GM18907 (cell line): ENCODE results near the gene OGFOD3.
"Not testable (repeated sequence)": the region's sequence is repeated elsewhere in the genome, so short reads cannot be mapped to it uniquely, and the experiment has no call there.

ENCODE experiments used
- ATAC-seq: cut with Tn5 transposase; IDR thresholded peaks from one replicate; pipeline ENCODE4 v1.9.1; 2021; ENCODE audit warnings: mild to moderate bottlenecking, moderate library complexity; ENCODE audit not compliant: unreplicated experiment

OGFOD3 gene

DNA sequence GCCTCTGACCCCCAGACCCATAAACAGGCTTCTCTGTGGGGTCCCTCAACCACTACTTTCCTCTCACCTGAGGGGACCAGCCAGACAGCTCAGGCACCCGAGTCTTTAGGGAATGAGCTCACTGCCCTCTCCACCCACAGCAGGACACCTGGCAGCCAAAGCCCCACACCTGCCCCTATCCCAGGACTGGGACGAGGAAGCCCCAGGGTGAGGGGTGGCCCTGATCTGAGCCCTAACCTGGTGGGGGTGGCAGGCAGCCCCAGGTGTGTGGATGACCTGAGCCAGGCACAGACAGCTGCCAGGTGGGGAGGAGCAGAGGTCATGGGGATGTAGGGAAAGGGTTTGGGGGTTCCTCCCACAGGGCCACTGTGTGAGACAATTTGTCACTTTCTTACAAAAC is 61.0 kb downstream of the OGFOD3 start:
- no peak for ATAC-seq

DNA sequence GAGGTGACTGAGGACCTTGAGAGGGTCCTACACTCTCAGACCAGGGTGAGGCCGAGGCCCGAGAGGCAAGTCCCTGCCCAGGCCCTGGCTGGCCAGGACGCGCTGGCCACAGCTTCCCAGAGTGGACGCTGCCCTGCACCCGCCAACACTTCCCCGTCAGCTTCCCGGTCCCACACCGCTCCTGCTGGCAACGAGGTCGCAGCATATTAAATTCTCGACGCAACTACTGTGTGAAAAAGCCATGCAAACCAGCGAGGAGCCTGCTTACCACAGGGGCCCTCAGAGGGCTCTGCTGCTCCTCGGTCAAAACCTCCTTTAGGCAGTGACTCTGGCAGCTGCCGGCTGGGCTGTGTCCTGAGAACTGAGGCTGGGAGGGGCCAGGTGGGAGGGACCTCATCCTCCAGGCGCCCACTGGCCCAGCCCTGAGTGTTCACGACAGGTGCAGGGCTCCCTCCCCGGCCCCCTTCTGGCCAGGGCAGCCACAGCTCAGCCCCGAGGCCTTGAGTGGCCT is 61.5 kb downstream of the OGFOD3 start:
- ATAC-seq = no peak

DNA sequence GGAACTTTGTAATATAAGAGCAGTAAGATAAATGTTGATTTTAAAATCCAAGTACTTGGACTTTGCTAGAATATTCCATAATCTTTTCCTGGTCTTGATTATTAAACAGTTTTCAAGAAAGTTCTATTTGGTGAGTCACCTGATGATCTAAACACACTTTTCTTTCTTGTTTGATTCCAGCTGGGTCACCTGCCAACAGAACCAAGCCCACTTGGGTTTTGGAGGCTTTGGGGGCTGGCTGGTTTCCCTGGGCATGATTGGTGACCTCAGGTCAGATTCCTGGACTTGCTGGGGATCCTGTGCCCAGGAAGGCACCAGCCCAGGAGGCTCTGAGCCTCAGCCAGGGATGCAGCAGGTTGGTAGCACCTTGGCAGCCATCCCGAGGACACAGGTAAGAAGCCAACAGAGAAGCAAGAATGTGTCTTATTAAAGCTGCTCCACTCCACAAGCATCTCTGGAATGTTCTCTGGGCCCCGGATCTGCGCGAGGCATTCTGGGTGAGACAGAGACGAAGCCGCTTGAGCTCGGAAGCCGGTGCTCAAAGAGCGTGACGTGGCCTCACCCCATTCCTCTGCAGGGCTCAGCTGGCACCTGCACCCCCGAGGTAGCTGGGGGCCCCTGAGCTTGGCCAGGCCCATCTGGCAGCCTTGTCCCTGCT is 62.5 kb downstream of the OGFOD3 start:
- no peak for ATAC-seq

DNA sequence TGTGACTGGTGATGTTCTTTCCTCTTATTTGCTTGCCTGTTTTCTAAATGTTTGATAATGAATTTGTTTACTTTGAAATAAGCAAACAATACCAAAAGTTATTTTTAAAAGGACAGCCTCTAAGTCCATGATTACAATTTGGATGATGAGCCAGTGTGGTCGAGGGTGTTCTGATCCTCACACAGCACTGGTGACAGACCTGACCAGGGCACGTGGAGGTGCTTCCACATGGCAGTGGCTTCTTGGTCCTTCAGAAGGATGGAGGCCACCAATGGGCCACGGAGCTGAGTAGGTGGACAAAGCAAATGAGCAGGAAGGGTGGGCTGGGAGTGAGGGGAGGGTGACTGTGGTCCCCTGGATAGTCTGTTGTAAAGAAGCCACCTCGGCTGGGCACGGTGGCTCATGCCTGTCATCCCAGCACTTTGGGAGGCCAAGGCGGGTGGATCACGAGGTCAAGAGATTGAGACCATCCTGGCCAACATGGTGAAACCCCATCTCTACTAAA is 63.5 kb downstream of the OGFOD3 start:
- no peak for ATAC-seq

DNA sequence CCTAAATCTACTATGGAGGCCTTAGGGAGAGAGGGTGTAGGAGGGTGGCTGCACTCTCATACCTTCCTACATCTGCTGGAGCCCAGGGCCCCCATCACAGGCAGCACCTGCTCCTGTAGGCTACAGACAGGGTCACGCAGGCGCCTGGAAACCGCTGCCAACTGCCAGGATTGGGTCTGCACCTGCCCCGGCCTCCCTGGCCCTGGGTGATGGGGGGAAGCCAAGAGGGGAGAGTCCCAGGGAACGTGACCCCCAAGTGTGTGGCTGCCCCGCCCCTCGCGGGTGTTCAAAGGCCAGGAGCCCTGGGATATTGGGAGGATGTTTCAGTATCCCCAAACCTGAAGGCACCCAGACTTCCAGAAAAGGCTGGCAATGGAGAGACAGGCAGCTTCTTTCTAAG is 64.9 kb downstream of the OGFOD3 start:
- no peak for ATAC-seq

DNA sequence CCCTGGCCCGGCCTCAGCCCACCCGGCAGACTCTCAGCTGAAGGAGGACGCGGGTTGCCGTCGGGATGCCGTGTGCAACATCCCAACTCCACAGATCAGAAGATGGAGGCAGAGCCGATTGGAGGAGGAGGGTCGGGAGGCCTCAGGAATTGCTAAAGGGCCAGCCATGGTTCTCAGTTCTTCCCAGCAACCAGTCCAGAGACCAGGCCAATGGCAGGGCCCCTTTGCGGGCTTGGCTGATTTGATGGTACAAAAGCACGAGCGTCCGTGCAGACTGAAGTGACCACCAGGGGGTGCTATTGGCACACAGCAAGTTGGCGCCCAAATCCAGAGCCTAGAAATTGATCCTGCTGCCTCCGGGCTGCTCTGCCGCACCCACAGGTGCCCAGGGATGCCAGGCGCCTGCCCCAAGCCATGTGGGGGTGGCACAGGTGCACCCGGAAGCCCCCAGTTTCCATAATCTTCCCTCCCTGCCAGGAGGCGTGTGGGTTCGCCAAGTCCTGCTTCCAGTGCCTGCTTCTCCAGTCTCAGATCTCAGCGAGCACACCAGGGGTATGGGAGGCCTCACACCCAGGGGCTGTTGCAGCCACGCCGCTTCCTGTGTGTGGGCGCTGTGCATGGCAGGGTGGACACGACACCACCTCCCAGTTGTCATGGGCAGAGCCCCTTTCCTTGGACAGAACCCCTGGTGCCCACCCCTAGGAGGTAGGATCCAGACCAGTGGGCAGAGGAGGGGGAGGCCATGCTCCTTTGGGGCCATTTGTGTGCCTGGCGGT is 66.5 kb downstream of the OGFOD3 start:
- ATAC-seq = peak; percentile 49

DNA sequence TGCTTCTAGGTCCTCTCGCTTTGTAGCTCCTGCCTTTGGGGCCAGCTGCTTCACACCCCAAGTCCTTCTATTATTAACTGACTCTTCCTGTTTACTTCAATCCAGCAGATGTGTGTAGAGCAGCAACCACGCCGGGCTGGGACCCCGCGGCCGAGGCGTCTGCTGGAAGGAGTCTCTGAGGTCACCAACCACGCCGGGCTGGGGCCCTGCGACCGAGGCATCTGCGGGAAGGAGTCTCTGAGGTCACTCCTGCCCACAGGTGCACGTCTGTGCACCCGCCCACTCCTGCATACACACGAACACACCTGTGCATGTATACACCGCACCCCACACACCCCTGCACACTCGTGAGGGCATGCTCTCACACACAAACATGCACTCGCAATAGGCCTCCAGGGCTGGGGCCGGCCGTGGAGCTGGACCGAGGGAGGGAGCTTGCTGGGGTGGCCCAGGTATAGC is 67.1 kb downstream of the OGFOD3 start:
- peak; percentile 65 for ATAC-seq

DNA sequence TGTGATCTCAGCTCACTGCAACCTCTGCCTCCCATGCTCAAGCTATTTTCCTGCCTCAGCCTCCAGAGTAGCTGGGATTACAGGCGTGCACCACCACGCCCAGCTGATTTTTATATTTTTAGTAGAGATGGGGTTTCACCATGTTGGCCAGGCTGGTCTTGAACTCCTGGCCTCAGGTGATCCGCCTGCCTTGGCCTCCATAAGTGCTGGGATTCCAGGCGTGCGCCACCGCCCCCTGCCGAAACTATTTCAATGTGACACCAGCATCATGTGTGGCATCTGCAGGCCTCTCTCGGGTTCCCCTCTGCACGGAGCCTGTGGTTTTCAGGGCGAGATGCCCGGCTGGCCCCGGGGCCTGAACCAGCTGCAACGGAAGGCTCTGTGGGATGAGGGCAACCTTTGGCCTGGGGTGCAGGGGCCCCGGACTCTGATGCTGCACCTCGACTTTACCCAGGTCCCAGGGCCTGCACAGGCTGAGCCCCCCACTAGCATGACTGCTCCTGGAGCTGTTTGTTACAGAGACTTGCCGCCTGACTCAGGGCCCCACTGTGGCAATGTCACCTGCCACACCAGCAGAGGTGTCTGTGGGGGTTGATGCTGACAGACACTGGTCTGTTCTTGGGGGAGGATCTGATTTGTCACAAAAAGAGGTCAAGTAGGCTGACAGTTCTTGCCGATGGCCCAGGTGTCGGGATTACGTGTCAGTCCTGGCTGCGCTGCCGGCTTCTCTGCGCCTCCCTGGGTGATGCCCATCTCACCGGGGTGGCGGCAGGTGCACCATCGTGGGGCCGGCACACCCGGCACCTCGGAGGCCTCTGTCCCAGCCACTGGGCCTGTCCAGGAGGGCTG is 68.0 kb downstream of the OGFOD3 start:
- ATAC-seq = no peak

DNA sequence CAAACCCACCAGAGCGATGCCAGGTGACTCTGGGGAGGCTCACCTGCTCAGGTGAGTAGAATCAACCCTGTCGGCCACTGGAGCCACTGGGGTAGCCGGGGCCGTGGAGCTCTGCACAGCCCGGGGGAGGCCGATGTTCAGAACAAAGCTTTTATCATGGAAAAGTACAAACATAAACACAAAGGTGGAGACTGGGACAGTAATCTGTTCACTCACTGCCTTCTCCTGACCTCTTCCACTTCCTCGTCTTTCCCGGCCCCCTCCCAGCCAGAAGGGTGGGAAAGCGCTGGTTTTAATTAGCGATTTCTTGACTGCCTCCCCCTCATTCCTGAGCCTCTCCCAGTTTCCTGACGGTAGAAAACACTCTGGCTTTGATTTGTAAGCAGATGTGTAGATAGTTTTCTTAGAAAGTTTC is 69.1 kb downstream of the OGFOD3 start:
- ATAC-seq = no peak

DNA sequence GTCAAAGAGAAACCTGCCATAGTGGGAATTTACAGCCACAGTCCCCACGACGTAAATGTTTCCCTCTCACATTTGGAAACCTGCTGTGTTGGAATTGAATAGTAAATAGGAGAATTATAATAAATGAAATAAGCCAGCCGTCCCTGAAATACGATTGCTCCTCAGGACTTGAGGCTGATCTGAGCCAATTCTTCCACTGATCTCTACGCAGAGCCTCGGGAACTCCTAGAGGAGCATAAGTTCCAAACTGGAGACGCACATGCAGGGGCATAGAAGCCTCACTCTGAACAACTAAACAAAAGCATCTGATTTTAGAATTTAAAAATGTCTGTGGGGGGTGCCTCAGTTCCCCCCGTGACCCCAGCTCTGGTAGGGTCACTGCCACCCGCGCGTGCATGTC is 69.5 kb downstream of the OGFOD3 start:
- no peak for ATAC-seq

DNA sequence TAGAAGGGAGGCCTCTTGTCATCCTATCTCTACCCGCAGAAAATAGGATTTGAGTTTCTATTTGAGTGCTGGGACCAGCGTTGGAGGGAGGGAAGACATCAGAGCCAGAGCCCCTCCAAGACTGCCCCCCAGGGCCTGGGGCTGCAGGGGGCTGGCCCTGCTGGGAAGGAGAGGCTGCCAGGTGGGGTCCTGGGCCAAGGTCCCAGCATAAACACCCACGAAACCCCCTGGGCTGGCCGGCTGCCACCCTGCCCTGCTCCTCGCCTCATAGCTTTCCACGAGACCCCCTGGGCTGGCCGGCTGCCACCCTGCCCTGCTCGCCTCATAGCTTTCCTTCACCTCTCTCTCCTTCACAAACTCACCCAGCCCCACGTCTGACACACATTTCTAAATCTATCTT is 70.0 kb downstream of the OGFOD3 start:
- no peak for ATAC-seq

DNA sequence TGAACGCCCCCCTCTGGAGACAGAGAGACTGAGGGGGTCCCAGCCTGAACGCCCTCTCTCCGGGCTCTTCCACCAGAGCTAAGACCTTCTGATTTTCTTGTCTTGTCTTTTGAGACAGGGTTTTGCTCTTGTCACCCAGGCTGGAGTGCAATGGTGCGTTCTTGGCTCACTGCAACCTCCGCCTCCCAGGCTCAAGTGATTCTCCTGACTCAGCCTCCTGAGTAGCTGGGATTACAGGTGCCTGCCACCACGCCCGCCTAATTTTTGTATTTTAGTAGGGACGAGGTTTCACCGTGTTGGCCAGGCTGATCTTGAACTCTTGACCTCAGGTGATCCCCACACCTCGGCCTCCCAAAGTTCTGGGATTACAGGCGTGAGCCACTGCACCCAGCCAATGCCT is 70.4 kb downstream of the OGFOD3 start:
- not testable (repeated sequence) for ATAC-seq

DNA sequence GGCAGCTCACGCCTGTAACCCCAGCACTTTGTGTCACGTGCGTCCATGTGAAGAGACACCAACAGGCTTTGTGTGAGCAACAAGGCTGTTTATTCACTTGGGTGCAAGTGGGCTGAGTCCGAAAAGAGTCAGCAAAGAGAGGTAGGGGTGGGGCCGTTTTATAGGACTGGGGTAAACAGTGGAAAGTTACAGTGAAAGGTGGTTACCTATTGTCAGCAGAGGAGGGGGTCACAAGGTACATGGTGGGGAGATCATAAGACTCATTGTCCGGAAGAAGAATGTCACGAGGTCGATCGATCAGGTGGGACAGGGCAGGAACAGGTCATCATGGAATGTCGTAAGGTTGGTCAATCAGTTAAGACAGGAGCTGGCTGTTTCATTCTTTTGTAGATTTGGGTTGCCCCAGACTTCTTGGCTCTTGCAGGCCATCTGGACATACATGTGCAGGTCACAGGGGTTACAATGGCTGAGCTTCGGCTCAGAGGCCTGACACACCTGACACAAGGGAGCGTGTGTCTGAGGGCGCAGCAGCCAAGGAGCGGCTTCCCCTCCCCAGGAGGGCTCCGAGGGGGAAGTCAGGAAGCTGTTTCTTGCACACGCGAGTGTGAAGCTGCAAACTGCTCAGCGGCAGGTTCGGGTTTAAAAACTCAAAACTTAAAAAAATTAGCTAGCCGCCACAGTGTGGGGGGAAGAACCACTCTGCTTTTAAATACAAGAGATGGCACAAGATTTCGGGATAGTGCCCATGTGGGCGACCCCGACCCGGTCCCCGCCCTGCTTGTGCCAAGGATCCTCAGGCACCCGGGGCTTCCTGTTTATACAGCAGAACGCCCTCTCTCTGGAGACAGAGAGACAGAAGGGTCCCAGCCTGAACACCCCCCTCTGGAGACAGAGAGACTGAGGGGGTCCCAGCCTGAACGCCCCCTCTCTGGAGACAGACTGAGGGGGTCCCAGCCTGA is 71.8 kb downstream of the OGFOD3 start:
- ATAC-seq = no peak

DNA sequence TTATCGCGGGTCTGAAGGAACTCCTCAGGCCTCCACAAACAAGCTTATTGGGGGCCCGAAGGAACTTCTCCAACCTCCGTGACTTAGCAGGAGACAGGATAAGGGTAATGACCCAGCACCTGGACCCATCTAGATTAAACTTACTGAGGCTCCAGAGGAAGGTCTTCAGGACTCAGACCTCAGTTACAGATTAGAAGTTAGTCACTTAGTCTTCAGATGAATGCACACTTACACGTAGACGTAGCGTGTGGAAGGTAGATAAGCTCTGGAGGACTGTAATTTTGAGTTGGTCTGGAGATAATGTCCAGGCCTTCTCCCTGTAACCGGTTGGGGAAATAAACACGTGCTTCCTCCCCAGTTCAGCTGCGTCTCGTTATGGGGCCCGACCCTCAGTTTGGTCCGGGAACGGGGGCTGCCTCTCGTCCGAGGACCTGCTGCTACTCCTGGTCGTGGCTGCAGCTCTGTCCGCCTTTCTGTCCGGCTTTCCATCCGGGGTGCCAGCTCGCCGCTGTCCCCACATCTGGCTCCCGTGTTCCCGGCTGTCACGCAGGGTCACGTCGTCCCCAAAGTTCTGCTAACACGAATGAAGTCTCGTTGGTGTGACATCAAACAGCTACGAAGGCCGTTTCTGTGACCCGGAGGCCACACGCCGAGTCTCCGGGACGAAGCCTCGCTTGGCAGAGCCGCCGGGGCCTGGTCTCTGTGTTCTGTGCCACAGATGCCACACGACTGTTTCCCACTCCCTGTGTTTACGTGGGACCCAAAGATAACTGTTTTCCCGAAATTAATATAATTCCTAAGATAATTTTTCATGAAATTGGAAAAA is 73.0 kb downstream of the OGFOD3 start:
- no peak for ATAC-seq

DNA sequence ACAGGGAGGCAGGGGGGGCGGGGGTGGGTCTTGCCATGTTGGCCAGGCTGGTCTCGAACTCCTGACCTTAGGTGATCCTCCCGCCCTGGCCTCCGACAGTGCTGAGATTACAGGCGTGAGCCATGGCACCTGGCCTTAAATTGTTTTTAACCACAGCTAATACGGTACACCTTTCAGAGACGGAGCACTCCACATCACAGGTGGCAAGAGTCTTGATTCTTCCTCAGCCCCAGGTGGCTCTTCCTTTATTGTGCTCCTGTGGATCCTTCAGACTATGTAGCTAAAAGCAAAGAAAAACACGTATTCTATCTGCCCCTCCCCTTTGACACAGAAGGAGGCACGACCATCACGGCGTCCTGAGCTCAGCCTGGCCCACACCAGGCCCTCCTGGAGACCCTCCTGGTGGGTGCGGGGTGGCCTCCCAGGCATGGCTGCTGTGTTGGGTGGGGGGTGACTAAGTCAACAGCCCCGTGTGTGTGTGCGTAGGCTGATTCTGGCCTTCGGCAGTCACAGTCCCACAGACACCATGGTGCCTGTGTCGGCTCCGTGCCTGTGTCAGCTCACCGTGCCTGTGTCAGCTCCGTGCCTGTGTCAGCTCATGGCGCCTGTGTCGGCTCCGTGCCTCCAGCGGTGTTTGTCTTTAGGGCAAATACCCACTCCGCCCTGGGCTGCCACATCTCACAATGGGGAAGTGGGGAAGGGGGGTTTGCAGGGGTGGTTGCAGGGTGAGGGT is 74.0 kb downstream of the OGFOD3 start:
- ATAC-seq = no peak

DNA sequence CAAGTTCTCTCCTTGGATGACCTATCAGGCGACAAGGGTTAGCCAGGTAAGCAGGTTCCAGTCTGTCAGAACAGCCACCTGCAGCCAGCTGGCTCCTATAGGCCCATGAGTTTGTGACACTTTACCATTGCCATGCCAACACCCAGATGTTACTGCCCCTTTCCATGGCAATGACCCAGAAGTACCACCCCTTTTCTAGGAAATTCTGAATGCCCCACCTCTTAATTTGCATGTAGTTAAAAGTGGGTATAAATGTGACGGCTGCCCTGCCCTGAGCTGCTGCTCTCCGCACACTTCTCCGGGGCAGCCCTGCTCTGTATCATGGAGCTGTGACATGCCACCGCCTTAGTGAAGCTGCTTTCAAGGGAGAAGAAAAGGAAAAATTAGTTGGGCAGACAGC is 74.8 kb downstream of the OGFOD3 start:
- ATAC-seq = no peak

DNA sequence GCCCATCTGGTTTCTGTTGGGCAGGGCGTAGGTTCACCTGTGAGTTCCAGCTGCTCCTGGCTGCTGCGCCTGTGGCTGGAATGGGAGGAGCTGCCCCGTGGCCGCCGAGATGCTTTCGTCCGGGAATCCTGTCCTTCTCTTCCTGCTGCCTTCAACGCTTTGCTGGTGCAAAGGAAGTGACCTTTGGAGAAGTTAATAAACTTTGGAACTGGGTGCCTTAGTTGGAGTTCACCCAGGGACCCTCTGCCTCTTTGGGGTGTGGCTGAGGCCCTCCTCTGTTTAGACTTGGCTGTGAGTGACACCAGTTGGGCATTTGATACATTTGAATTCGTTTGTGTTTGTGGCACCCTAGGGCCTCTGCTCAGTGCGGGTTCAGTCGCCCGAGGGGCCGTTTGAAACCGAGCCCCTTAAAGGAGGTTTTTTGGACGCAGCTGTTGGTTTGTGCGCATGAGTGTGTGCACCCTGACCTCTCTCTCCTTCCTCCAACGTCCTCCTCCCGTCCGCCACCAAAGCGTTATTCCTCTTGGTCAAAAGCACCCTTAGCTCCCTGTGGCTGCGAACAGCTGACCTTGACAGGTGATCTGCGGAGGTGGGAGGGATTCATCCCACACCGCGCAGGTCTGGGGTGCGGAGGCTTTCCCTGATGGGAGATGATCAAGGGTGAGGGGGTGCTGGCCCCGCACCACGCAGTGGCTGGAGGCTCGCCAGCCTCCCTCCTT is 75.9 kb downstream of the OGFOD3 start:
- no peak for ATAC-seq
